Endothelial cell of umbilical vein (primary cell): ENCODE data around the gene SMCO2.

ENCODE experiments used
- CTCF ChIP-seq, 2 donors: IDR thresholded peaks; 1 replicate in 1 of 2; 2 replicates in 1 of 2; pipeline ENCODE4 v1.5.1; 2011; ENCODE audit warnings: low read length in 2 of 2, mild to moderate bottlenecking in 2 of 2, moderate library complexity in 2 of 2, control low read depth in 1 of 2, inconsistent platforms in 1 of 2, low read depth in 1 of 2; ENCODE audit not compliant: insufficient read depth in 1 of 2; ENCODE audit errors: extremely low read depth in 1 of 2
- EZH2 ChIP-seq: IDR thresholded peaks from 2 replicates; pipeline ENCODE4 v1.6.1; 2012; ENCODE audit warnings: borderline replicate concordance, low read depth, mild to moderate bottlenecking, moderate library complexity, low read length, inconsistent platforms; ENCODE audit not compliant: severe bottlenecking
- FOS ChIP-seq: IDR thresholded peaks from 2 replicates; pipeline ENCODE4 v1.6.1; 2011; ENCODE audit warnings: mild to moderate bottlenecking, low read length, moderate library complexity, borderline replicate concordance; ENCODE audit not compliant: insufficient read depth
- GATA2 ChIP-seq: IDR thresholded peaks from 2 replicates; pipeline ENCODE4 v1.7.0; 2011; ENCODE audit warnings: low read depth, mild to moderate bottlenecking, moderate library complexity, mixed read lengths, low read length; ENCODE audit not compliant: insufficient read length, insufficient read depth
- JUN ChIP-seq: IDR thresholded peaks from 2 replicates; pipeline ENCODE4 v1.6.1; 2011; ENCODE audit warnings: borderline replicate concordance, low read depth; ENCODE audit not compliant: insufficient read length, insufficient read depth
- MAX ChIP-seq: IDR thresholded peaks from 2 replicates; pipeline ENCODE4 v1.6.1; 2011; ENCODE audit not compliant: insufficient read depth, insufficient read length
- MYC ChIP-seq: IDR thresholded peaks from one replicate; pipeline ENCODE4 v1.6.1; 2011; ENCODE audit warnings: mild to moderate bottlenecking, low read depth, low read length
- POLR2A ChIP-seq: IDR thresholded peaks from 2 replicates; pipeline ENCODE4 v1.6.1; 2012; ENCODE audit warnings: low read depth, mild to moderate bottlenecking, control low read depth, low read length
- POLR2AphosphoS5 ChIP-seq: IDR thresholded peaks from 2 replicates; pipeline ENCODE4 v1.6.1; 2012; ENCODE audit warnings: low read depth, mild to moderate bottlenecking, control low read depth, low read length, moderate library complexity; ENCODE audit not compliant: insufficient read depth

- TF ChIP-seq CTCF (IDR thresholded peaks at IDR 0.05; ENCODE audit: extremely low read depth in 1 of 2, insufficient read depth in 1 of 2, low read depth in 1 of 2, low read length in 2 of 2) (peak in 1 of 2 donors; percentile 49), POLR2A (peak; percentile 90), POLR2AphosphoS5 (peak; percentile 84), EZH2 (no peak), MYC (no peak), MAX (peak; percentile 2), FOS (peak; percentile 5), JUN (peak; percentile 12), GATA2 (no peak)
Measured at GRCh38 chr12:27523642-27524493, 77.3 kb downstream of the SMCO2 start, which contains the start of gene PPFIBP1.
